Left ventricle myocardium inferior (tissue), 1 donor: ENCODE data around the gene MCOLN1. TPM values are rescaled to one million over a fixed set of nuclear protein-coding genes. Genes with fewer than 3 reads are reported as not detected.

Experiments
- DNase-seq: peaks from one replicate; pipeline ENCODE4 v3.0.0-alpha.2; 2020
- H3K27ac ChIP-seq: fragments of 200-600 bp; replicated peaks from 2 replicates; pipeline ENCODE4 v1.8.0; 2021
- H3K27me3 ChIP-seq: fragments of 200-600 bp; 2 replicates; pipeline ENCODE4 v1.8.0; 2021; ENCODE audit warnings: low read depth
- H3K36me3 ChIP-seq: fragments of 200-600 bp; 2 replicates; pipeline ENCODE4 v1.8.0; 2021
- H3K4me1 ChIP-seq: fragments of 200-600 bp; 2 replicates; pipeline ENCODE4 v1.8.0; 2021
- H3K4me3 ChIP-seq: fragments of 200-600 bp; 2 replicates; pipeline ENCODE4 v1.8.0; 2021; ENCODE audit warnings: mild to moderate bottlenecking, moderate library complexity
- H3K9me3 ChIP-seq: fragments of 200-600 bp; replicated peaks from 2 replicates; pipeline ENCODE4 v1.8.0; 2021
- CTCF ChIP-seq: fragments of 200-600 bp; IDR thresholded peaks from 2 replicates; pipeline ENCODE4 v1.8.0; 2021; ENCODE audit warnings: antibody characterized with exemption, mild to moderate bottlenecking, borderline replicate concordance
- intact Hi-C: fragments of 100-400 bp; cut with micrococcal nuclease; formaldehyde crosslinking; loops from one replicate; pipeline ENCODE4 v1.11.0; 2022
- total RNA-seq: library from RNA; stranded (reverse); fragmentation: NEBNext Ultra II Directional; extraction: Animal tissue kit (Norgen Biotek cat#: 25700); gene quantifications from one replicate; pipeline ENCODE4 v1.2.1, GENCODE V29; 2021
- donor health status: DM: no; HTN: yes; CAD: no; lungs with severe emphysema.

MCOLN1 gene
- total RNA-seq, 1 donor from 2014 or later, result 16.8 TPM

GRCh38 chr19:7516333-7516732 lies 6.1 kb upstream of the MCOLN1 start:
- DNase-seq, result no peak
- H3K4me1 ChIP-seq, result peaks cover 32% of the 10 kb centered on the region
- intact Hi-C loops, result no loop called here
- H3K27me3 ChIP-seq, result no peaks in the 10 kb centered on the region
- H3K9me3 ChIP-seq, result no peaks in the 10 kb centered on the region
- H3K36me3 ChIP-seq, result peaks cover 13% of the 10 kb centered on the region
- no peak for TF ChIP-seq CTCF
- peak overlapping the region; percentile 94 for H3K27ac ChIP-seq
- H3K4me3 ChIP-seq, result peak overlapping the region; percentile 90

- peak overlapping the region; percentile 90 for H3K4me3 ChIP-seq
- peak overlapping the region; percentile 94 for H3K27ac ChIP-seq
- TF ChIP-seq CTCF, result no peak
- H3K4me1 ChIP-seq, result peaks cover 37% of the 10 kb centered on the region
- H3K9me3 ChIP-seq, result no peaks in the 10 kb centered on the region
- intact Hi-C loops, result no loop called here
- no peaks in the 10 kb centered on the region for H3K27me3 ChIP-seq
- no peak for DNase-seq
- H3K36me3 ChIP-seq, result peaks cover 13% of the 10 kb centered on the region
Observed at GRCh38 chr19:7516878-7517277, 5.5 kb upstream of the MCOLN1 start.

GRCh38 chr19:7519361-7520130 lies 2.9 kb upstream of the MCOLN1 start:
- intact Hi-C loops, result no loop called here
- Histone ChIP-seq H3K36me3 (peaks cover 13% of the 10 kb centered on the region), H3K27ac (no peak overlapping the region), H3K4me3 (no peak overlapping the region), H3K4me1 (peaks cover 62% of the 10 kb centered on the region), H3K9me3 (no peaks in the 10 kb centered on the region), H3K27me3 (no peaks in the 10 kb centered on the region)
- TF ChIP-seq CTCF, result no peak
- DNase-seq, result no peak

GRCh38 chr19:7520131-7521051 lies 2.0 kb upstream of the MCOLN1 start:
- Histone ChIP-seq H3K4me3 (no peak overlapping the region), H3K36me3 (peaks cover 20% of the 10 kb centered on the region), H3K27me3 (no peaks in the 10 kb centered on the region), H3K9me3 (no peaks in the 10 kb centered on the region), H3K27ac (peak overlapping the region; percentile 33), H3K4me1 (peaks cover 58% of the 10 kb centered on the region)
- TF ChIP-seq CTCF, result no peak
- no peak for DNase-seq
- intact Hi-C loops, result no loop called here

- TF ChIP-seq CTCF, result no peak
- H3K9me3 ChIP-seq, result no peaks in the 10 kb centered on the region
- peak overlapping the region; percentile 79 for H3K27ac ChIP-seq
- intact Hi-C loops, result no loop called here
- H3K27me3 ChIP-seq, result no peaks in the 10 kb centered on the region
- no peak for DNase-seq
- peaks cover 29% of the 10 kb centered on the region for H3K36me3 ChIP-seq
- peak overlapping the region; percentile 84 for H3K4me3 ChIP-seq
- H3K4me1 ChIP-seq, result peaks cover 50% of the 10 kb centered on the region
Observed at GRCh38 chr19:7521551-7522071, 813 bp upstream of the MCOLN1 start.
